HG02610 (cell line): ENCODE measurements around the gene TMIE.

Source experiments
- ATAC-seq: cut with Tn5 transposase; IDR thresholded peaks from one replicate; pipeline ENCODE4 v1.9.1; 2021; ENCODE audit warnings: mild to moderate bottlenecking, moderate library complexity; ENCODE audit not compliant: unreplicated experiment

Gene TMIE

GRCh38 chr3:46701181-46701939, at the start of gene TMIE:
Gene TMIE (plus strand): TSS chr3:46701392. CDS start chr3:46701488, 96 bp downstream.
- ATAC-seq, result no peak

- ATAC-seq, result no peak
These were observed 45.9 kb upstream of the TMIE start for GRCh38 chr3:46655271-46655670.

- no peak for ATAC-seq
These were observed 44.2 kb upstream of the TMIE start for GRCh38 chr3:46656778-46657556.

GRCh38 chr3:46659285-46659684, 41.9 kb upstream of the TMIE start:
- no peak for ATAC-seq

- no peak for ATAC-seq
These were observed 41.2 kb upstream of the TMIE start for GRCh38 chr3:46660003-46660402.

- no peak for ATAC-seq
These were observed 40.4 kb upstream of the TMIE start for GRCh38 chr3:46660543-46661523.

- no peak for ATAC-seq
These were observed 39.1 kb upstream of the TMIE start for GRCh38 chr3:46661776-46662766.

- no peak for ATAC-seq
These were observed 38.2 kb upstream of the TMIE start for GRCh38 chr3:46662771-46663551.

- no peak for ATAC-seq
These were observed 37.5 kb upstream of the TMIE start for GRCh38 chr3:46663591-46664135.

- ATAC-seq, result no peak
These were observed 36.8 kb upstream of the TMIE start for GRCh38 chr3:46664188-46664970.

- no peak for ATAC-seq
These were observed 36.0 kb upstream of the TMIE start for GRCh38 chr3:46664971-46665762.

- no peak for ATAC-seq
These were observed 35.3 kb upstream of the TMIE start for GRCh38 chr3:46665763-46666452.

GRCh38 chr3:46666453-46666845, 34.7 kb upstream of the TMIE start:
- no peak for ATAC-seq

- no peak for ATAC-seq
These were observed 34.1 kb upstream of the TMIE start for GRCh38 chr3:46667061-46667621.

GRCh38 chr3:46667657-46668056, 33.5 kb upstream of the TMIE start:
- no peak for ATAC-seq

GRCh38 chr3:46668116-46668515, 33.1 kb upstream of the TMIE start:
- ATAC-seq, result no peak
